ENCODE data around the gene RALGAPA1. TPM values are rescaled to one million over a fixed set of nuclear protein-coding genes. Genes with fewer than 3 reads are reported as not detected.
"Not testable (repeated sequence)": the region's sequence is repeated elsewhere in the genome, so short reads cannot be mapped to it uniquely, and the experiment has no call there.

RALGAPA1 gene
- total RNA-seq, 1 experiment from 2014 or later = 31.7 TPM

DNA sequence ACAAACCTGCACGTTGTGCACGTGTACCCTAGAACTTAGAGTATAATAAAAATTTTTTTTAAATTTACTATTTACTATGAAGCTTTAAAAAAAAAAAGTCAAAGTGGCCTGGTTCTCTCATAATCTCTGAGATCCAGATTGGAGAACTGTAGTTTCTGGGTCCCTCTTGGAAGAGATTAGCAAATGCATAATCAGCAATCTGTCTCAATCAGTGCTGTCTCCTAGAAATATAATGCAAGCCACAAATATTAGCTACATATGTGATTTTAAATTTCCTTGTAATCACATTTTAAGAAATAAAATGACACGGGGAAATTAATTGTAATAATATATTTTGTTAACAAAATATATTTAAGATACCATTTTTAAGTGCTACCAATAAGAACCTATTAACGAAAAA, 32.3 kb downstream of the RALGAPA1 start (continued):
- TF ChIP-seq SP1 (CRISPR knock-in tag; conservative IDR thresholded peaks at IDR 0.05) (no peak), SMAD3 (CRISPR knock-in tag; IDR thresholded peaks at IDR 0.05; ENCODE audit: borderline replicate concordance) (no peak), ZNF423 (CRISPR knock-in tag; IDR thresholded peaks at IDR 0.05) (no peak)

GRCh38 chr14:35776085-35776484, 33.0 kb downstream of the RALGAPA1 start:
- not testable (repeated sequence) for H3K27me3 Mint-ChIP-seq (ENCODE audit: low read depth)

GRCh38 chr14:35766700-35767082, 42.4 kb downstream of the RALGAPA1 start:
- no peak for ATAC-seq

More at GRCh38 chr14:35776085-35776484, 33.0 kb downstream of the RALGAPA1 start:
- POLR2A ChIA-PET; H3K36me3 Mint-ChIP-seq; H3K27ac Mint-ChIP-seq; DNase-seq (ENCODE audit: low spot score); ATAC-seq; H3K4me3 Mint-ChIP-seq; H3K4me1 Mint-ChIP-seq; CTCF ChIA-PET: not testable (repeated sequence)
- peaks cover 12% of the 10 kb centered on the region for H3K9me3 Mint-ChIP-seq

GRCh38 chr14:35766036-35766699, 42.9 kb downstream of the RALGAPA1 start:
- no peak overlapping the region for H3K27ac Mint-ChIP-seq
- no peaks in the 10 kb centered on the region for H3K27me3 Mint-ChIP-seq (ENCODE audit: low read depth)
- TF ChIP-seq, protein P1, sequence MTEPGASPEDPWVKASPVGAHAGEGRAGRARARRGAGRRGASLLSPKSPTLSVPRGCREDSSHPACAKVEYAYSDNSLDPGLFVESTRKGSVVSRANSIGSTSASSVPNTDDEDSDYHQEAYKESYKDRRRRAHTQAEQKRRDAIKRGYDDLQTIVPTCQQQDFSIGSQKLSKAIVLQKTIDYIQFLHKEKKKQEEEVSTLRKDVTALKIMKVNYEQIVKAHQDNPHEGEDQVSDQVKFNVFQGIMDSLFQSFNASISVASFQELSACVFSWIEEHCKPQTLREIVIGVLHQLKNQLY (CRISPR knock-in tag; IDR thresholded peaks at IDR 0.05) = no peak
- no peak for TF ChIP-seq ZNF423 (CRISPR knock-in tag; IDR thresholded peaks at IDR 0.05)
- no peak for TF ChIP-seq HMGXB4 (CRISPR knock-in tag; IDR thresholded peaks at IDR 0.05)
- no peak for TF ChIP-seq CBFB (CRISPR knock-in tag; IDR thresholded peaks at IDR 0.05; ENCODE audit: low read depth)
- no peak for TF ChIP-seq NFATC4 (CRISPR knock-in tag; IDR thresholded peaks at IDR 0.05)
- no peak for TF ChIP-seq HMGA2 (CRISPR knock-in tag; IDR thresholded peaks at IDR 0.05)
- no peak for TF ChIP-seq NR2C2 (CRISPR knock-in tag; IDR thresholded peaks at IDR 0.05)
- no peak for TF ChIP-seq ZNF281 (CRISPR knock-in tag; IDR thresholded peaks at IDR 0.05)
- TF ChIP-seq EMX1 (CRISPR knock-in tag; IDR thresholded peaks at IDR 0.05) = no peak
- no peak for TF ChIP-seq PREB (CRISPR knock-in tag; IDR thresholded peaks at IDR 0.05; ENCODE audit: borderline replicate concordance)
- DNase-seq (ENCODE audit: low spot score) (no peak), ATAC-seq (no peak)
- H3K9me3 Mint-ChIP-seq = no peaks in the 10 kb centered on the region
- H3K36me3 Mint-ChIP-seq = no peaks in the 10 kb centered on the region
- no peaks in the 10 kb centered on the region for H3K4me1 Mint-ChIP-seq
- POLR2A ChIA-PET = no interaction called here
- H3K4me3 Mint-ChIP-seq = no peak overlapping the region
- CTCF ChIA-PET = no interaction called here

More at GRCh38 chr14:35766700-35767082, 42.4 kb downstream of the RALGAPA1 start:
- Mint-ChIP-seq H3K27ac (no peak overlapping the region), H3K36me3 (no peaks in the 10 kb centered on the region), H3K9me3 (no peaks in the 10 kb centered on the region), H3K4me3 (no peak overlapping the region), H3K27me3 (ENCODE audit: low read depth) (no peaks in the 10 kb centered on the region), H3K4me1 (no peaks in the 10 kb centered on the region)
- DNase-seq (ENCODE audit: low spot score) = no peak
- TF ChIP-seq SMAD4 (CRISPR knock-in tag; IDR thresholded peaks at IDR 0.05) (no peak), FOXK1 (CRISPR knock-in tag; IDR thresholded peaks at IDR 0.05) (no peak), NR1H2 (CRISPR knock-in tag; IDR thresholded peaks at IDR 0.05) (no peak), ZSCAN18 (CRISPR knock-in tag; IDR thresholded peaks at IDR 0.05) (no peak)
- TF ChIP-seq, protein P2, sequence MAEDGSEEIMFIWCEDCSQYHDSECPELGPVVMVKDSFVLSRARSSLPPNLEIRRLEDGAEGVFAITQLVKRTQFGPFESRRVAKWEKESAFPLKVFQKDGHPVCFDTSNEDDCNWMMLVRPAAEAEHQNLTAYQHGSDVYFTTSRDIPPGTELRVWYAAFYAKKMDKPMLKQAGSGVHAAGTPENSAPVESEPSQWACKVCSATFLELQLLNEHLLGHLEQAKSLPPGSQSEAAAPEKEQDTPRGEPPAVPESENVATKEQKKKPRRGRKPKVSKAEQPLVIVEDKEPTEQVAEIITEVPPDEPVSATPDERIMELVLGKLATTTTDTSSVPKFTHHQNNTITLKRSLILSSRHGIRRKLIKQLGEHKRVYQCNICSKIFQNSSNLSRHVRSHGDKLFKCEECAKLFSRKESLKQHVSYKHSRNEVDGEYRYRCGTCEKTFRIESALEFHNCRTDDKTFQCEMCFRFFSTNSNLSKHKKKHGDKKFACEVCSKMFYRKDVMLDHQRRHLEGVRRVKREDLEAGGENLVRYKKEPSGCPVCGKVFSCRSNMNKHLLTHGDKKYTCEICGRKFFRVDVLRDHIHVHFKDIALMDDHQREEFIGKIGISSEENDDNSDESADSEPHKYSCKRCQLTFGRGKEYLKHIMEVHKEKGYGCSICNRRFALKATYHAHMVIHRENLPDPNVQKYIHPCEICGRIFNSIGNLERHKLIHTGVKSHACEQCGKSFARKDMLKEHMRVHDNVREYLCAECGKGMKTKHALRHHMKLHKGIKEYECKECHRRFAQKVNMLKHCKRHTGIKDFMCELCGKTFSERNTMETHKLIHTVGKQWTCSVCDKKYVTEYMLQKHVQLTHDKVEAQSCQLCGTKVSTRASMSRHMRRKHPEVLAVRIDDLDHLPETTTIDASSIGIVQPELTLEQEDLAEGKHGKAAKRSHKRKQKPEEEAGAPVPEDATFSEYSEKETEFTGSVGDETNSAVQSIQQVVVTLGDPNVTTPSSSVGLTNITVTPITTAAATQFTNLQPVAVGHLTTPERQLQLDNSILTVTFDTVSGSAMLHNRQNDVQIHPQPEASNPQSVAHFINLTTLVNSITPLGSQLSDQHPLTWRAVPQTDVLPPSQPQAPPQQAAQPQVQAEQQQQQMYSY (CRISPR knock-in tag; IDR thresholded peaks at IDR 0.05) = no peak
- POLR2A ChIA-PET = no interaction called here
- CTCF ChIA-PET = no interaction called here

Data from WTC11 (cell line).